Retinal pigment epithelial cell (primary cell): ENCODE data around the gene CENPB.

Experiments used
- DNase-seq: peaks from one replicate; pipeline ENCODE4 v3.0.0-alpha.2; 2010; ENCODE audit warnings: low read depth
- H3K4me3 ChIP-seq: 2 replicates; pipeline ENCODE4 v1.5.1; 2011; ENCODE audit warnings: mild to moderate bottlenecking, low read length, control low read depth, moderate library complexity
- CTCF ChIP-seq: conservative IDR thresholded peaks from 2 replicates; pipeline ENCODE4 v1.5.1; 2011; ENCODE audit warnings: low read depth, low read length, control low read depth, inconsistent platforms

Gene CENPB

GRCh38 chr20:3781153-3781910 lies 5.2 kb downstream of the CENPB start, which contains the start of gene SPEF1:
SPEF1 (minus strand) TSS chr20:3781448; CDS start chr20:3781287, 161 bp downstream.
- peak; percentile 52 for TF ChIP-seq CTCF
- peak within 1 kb of the TSS; percentile 52 for H3K4me3 ChIP-seq
- peak; percentile 68 for DNase-seq

DNA sequence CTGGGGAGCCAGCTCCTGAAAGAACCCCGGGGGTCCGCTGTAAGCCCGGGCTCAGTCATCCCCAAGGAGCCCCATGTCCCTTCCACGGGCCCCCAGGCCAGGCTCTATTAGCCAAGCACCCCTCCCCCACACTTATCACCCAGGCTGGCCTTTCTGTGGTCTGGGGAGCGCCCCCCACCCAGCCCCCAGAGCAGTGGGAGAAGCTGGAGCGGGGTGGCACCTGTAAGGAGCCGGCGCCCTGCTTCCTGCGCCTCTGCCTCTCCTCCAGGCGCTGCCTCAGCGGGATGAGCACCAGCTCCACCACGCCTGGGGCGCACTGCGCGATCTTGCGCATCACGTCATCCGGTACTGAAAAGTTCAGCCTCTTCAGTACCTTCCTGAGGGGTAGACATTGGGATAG lies 7.6 kb downstream of the CENPB start:
- TF ChIP-seq CTCF: no peak

DNA sequence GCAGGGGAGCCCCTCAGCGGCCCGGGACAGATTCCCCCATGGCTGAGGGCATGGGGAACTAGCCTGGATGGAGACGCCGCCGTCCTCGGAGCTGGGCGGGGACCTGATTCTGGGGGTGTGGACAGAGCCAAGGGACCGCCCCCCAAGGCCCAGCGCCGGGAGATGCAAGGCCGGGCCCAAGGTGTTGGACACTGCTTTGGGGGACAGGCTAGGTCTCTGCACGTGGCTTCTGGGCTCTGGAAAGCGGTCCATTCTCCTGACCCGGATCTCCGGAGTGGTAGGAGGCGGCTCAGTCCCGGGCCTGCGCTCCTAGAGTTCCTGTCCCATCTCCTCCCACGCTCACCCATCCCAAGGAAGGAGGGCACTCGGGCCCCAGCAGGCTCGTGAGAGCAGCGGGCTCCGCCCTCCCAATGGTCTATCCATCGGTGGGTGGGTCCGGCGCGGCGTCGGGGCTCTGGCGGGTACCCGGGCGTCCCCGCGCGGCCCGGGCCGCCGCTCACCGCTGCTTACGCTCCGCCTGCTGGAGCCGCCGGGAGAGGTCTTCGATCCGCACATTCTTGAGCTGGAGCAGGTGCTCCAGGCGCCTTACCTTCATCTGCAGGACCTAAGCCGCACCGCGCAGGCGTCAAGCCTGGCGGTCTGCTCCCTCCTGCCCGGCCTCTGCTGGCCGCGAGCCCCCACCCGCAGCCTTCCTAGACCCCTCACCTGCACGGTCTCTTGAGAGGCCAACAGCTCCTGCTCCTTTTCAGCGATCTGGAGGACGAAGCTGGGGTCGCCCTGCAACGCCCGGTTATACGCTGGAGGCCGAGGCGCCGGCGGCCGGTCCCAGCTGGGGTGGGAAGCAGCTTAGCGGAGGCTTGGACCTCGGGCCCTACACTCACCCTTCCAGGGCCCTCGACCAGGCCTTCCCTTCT lies 8.6 kb downstream of the CENPB start:
- DNase-seq: no peak
- peak overlapping the region; percentile 51 for H3K4me3 ChIP-seq
- peak; percentile 11 for TF ChIP-seq CTCF

More for the DNA sequence above, 7.6 kb downstream of the CENPB start:
- DNase-seq: no peak
- H3K4me3 ChIP-seq: no peak overlapping the region

GRCh38 chr20:3777381-3777715 lies 9.2 kb downstream of the CENPB start:
- TF ChIP-seq CTCF: no peak
- no peak for DNase-seq

DNA sequence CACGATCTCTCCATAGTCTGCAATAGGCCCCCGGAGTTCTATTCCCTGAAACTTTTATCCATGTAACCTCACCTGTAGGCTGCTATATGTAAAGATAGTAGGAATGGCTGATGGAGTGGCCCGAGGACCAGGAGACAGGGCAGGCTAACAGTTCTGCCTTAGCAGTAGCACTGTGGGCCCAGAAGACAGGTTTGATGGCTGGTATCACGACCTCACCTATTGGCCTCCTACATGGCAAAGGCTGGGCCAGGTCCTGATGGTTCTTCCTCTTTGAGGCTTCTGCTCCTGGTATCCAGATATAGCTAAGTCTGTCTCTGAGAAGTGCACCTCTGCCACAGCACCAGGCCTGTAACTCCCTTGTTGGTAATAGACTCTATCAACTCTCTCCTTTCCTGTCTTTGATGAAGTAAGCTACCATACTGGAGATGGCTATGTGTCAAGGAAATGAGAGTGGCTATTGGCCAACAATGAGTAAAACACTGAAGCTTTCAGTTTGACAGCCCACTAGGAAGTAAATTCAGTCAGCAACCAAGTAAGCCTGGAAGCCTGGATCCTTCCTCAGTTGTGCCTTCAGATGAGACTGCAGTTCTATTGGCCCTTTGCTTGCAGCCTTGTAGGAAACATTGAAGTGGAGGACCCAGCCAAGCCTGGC lies 11.0 kb downstream of the CENPB start:
- DNase-seq: no peak
- no peak overlapping the region for H3K4me3 ChIP-seq
- no peak for TF ChIP-seq CTCF

More at GRCh38 chr20:3777381-3777715, 9.2 kb downstream of the CENPB start:
- peak overlapping the region; percentile 51 for H3K4me3 ChIP-seq

- TF ChIP-seq CTCF: no peak
- DNase-seq: no peak
- H3K4me3 ChIP-seq: no peak overlapping the region
Observed at GRCh38 chr20:3771552-3772058, 14.9 kb downstream of the CENPB start.
